PFSK-1 (cell line): ENCODE measurements around the gene TMEM87B.
A peak's percentile ranks its signal among the peaks of the same experiment; 100 is the strongest.

Experiments
- FOXP2 ChIP-seq: optimal IDR thresholded peaks from 2 replicates; pipeline ENCODE3; 2011; ENCODE audit warnings: borderline replicate concordance, control low read depth, inconsistent platforms; ENCODE audit not compliant: insufficient read depth; ENCODE audit errors: extremely low read length, extremely low read depth
- POLR2AphosphoS5 ChIP-seq: IDR thresholded peaks from 2 replicates; pipeline ENCODE4 v1.6.1; 2012; ENCODE audit warnings: low read depth, mild to moderate bottlenecking, control low read depth, low read length, moderate library complexity
- SIN3A ChIP-seq: IDR thresholded peaks from 2 replicates; pipeline ENCODE4 v1.6.1; 2012; ENCODE audit warnings: mild to moderate bottlenecking, low read length, moderate library complexity, borderline replicate concordance; ENCODE audit not compliant: insufficient read depth
- TAF1 ChIP-seq: IDR thresholded peaks from 2 replicates; pipeline ENCODE4 v1.6.1; 2012; ENCODE audit warnings: low read length, control low read depth, borderline replicate concordance; ENCODE audit not compliant: insufficient read depth
- TF ChIP-seq, protein P1 (sequence below), 2 experiments: IDR thresholded peaks; 2 replicates each; pipeline versions ENCODE4 v1.6.1 to v1.8.0; 2011 to 2012; ENCODE audit warnings: low read depth in 2 of 2, low read length in 2 of 2, control low read depth in 1 of 2, inconsistent platforms in 1 of 2, mild to moderate bottlenecking in 1 of 2, moderate library complexity in 1 of 2; ENCODE audit not compliant: insufficient read depth in 1 of 2

The TMEM87B gene

GRCh38 chr2:112050316-112050715, 4.8 kb upstream of the TMEM87B start:
- TF ChIP-seq SIN3A, result no peak
- TF ChIP-seq POLR2AphosphoS5, result no peak
- TF ChIP-seq FOXP2, result no peak
- TF ChIP-seq, protein P1, sequence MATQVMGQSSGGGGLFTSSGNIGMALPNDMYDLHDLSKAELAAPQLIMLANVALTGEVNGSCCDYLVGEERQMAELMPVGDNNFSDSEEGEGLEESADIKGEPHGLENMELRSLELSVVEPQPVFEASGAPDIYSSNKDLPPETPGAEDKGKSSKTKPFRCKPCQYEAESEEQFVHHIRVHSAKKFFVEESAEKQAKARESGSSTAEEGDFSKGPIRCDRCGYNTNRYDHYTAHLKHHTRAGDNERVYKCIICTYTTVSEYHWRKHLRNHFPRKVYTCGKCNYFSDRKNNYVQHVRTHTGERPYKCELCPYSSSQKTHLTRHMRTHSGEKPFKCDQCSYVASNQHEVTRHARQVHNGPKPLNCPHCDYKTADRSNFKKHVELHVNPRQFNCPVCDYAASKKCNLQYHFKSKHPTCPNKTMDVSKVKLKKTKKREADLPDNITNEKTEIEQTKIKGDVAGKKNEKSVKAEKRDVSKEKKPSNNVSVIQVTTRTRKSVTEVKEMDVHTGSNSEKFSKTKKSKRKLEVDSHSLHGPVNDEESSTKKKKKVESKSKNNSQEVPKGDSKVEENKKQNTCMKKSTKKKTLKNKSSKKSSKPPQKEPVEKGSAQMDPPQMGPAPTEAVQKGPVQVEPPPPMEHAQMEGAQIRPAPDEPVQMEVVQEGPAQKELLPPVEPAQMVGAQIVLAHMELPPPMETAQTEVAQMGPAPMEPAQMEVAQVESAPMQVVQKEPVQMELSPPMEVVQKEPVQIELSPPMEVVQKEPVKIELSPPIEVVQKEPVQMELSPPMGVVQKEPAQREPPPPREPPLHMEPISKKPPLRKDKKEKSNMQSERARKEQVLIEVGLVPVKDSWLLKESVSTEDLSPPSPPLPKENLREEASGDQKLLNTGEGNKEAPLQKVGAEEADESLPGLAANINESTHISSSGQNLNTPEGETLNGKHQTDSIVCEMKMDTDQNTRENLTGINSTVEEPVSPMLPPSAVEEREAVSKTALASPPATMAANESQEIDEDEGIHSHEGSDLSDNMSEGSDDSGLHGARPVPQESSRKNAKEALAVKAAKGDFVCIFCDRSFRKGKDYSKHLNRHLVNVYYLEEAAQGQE (IDR thresholded peaks at IDR 0.05; ENCODE audit: insufficient read depth in 1 of 2, low read depth in 2 of 2, low read length in 2 of 2), result no peak

DNA sequence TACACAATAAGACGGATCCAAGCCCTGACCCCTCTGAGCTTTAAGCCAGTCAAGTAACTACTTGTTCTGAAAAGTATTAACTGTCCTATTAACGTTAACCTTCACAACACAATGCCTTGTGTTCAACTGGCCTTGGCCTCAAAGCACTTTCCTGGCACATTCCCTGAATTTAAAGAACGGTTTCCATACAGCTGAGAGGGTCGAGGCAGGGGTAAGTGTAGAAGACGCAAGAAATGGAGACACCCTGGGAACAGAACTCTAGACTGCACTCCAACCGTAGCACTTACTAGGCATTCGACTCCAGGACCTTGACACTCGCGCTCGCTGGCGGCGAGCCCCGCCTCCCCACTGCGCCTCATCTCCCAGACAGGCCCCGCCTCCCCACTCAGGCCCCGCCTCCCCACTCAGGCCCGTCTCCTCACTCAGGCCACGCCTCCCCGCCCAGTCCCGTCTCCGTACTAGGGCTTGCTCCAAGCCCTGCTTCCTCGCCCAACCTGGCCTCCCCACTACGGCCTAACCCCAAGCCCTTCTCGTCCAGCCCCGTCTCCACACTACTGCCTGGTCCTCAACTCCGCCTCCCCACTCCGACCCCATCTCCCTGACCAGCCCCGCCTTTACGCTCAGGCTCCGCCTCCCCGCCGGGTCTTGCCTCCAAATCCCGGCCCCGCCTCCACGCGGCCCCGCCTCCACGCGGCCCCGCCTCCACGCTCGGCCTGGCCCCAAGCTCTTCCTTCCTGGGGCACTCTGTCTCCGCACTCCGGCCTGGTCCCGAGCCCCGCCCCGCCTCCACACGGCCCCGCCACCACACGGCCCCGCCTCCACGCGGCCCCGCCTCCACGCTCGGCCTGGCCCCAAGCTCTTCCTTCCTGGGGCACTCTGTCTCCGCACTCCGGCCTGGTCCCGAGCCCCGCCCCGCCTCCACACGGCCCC, 887 bp upstream of the TMEM87B start:
- TF ChIP-seq POLR2AphosphoS5 (peak; percentile 21), SIN3A (no peak), TAF1 (peak; percentile 9; the same call in 1 of the 2 replicates), FOXP2 (peak; percentile 0)
- TF ChIP-seq, protein P1 (IDR thresholded peaks at IDR 0.05; ENCODE audit: insufficient read depth in 1 of 2, low read depth in 2 of 2, low read length in 2 of 2), result no peak

DNA sequence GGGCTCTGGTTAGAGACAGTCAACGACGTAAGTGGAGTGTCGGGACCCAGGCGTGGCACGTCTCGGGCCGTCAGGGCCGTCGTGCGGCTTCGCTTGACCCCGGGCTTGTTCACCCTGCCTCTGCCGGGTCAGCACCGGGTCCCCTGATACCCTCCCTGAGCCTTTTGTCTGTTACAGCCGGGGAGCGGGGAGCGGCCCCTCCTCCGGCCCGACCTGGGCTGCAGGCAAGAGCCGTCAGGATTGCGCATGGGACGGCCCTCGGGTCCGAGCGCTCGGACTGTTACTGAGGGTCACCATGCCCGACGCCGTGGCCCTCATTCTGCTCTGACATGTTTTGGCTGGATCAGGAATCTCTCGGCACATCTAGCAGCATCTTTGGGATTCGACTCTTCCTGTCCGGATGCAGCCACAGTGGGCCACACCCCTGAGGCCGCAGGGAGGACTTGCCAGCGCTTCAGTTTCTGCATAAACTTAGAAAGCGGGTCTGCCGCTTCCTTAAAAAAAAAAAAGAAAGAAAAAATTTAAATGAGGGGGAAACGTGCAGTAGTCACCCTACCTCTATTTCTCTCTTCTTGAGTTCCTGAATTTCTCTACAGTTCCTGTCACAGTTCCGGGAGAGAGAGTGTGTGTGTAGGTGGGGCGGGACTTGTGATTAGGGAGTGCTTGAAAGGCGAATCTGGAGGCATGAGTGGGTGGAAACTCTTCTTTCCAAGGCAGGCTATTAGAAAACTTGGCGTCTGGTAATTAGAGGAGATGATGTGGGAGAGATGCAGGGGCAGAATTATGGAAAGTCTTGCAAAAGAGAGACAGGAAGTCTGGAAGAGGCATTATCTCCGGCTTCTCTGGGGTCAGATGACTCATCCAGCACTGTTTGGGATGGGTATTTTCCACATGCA, 909 bp downstream of the TMEM87B start:
- TF ChIP-seq FOXP2 (no peak), TAF1 (peak; percentile 65; the same call in 1 of the 2 replicates), POLR2AphosphoS5 (peak; percentile 71; the same call in 1 of the 2 replicates), SIN3A (peak; percentile 75; the same call in 1 of the 2 replicates)
- TF ChIP-seq, protein P1 (IDR thresholded peaks at IDR 0.05; ENCODE audit: insufficient read depth in 1 of 2, low read depth in 2 of 2, low read length in 2 of 2), result peak in 1 of 2 experiments; percentile 63; a peak in 1 of 4 replicates

DNA sequence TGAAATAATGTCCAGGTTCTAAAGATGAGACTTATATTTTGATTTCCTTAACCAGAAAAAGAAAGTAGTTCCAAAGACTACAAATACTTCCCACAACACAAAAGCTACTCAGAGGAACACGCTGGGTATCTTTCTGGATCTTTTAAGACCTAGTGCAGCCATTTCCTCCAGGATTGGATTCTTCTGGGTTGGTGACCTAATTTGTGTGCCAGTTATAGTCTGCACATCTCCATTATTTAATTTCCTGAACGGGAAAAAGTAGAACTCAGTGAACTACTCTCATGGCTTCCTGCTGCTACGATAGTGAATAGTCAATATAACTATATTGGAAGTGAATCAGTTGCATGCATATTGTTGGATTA, 1.5 kb downstream of the TMEM87B start:
- TF ChIP-seq TAF1 (no peak), FOXP2 (no peak), SIN3A (no peak), POLR2AphosphoS5 (no peak; the same call in 1 of the 2 replicates)
- TF ChIP-seq, protein P1 (IDR thresholded peaks at IDR 0.05; ENCODE audit: insufficient read depth in 1 of 2, low read depth in 2 of 2, low read length in 2 of 2), result no peak
